Measurements from ENCODE around the gene MGAT2. TPM values are rescaled to one million over a fixed set of nuclear protein-coding genes. Genes with fewer than 3 reads are reported as not detected.

MGAT2 gene
- total and polyA plus RNA-seq, 3 donors from 2014 or later, result 58.3 to 89.1 (median 88.8) TPM

GRCh38 chr14:49594347-49595091 is 26.1 kb upstream of the MGAT2 start:
- Histone ChIP-seq H3K4me3 (no peak overlapping the region), H3K36me3 (ENCODE audit: low read depth, missing control alignments) (no peaks in the 10 kb centered on the region), H3K4me1 (no peaks in the 10 kb centered on the region), H3K27ac (no peak overlapping the region), H3K9me3 (no peaks in the 10 kb centered on the region), H3K27me3 (no peaks in the 10 kb centered on the region)
- no peak for DNase-seq
- TF ChIP-seq CTCF (IDR thresholded peaks at IDR 0.05), result no peak
- no peak for TF ChIP-seq POLR2A (IDR thresholded peaks at IDR 0.05)
- WGBS, 2 donors, result 32 to 40% methylated on average over 4 of the region's 4 CpGs
- intact Hi-C loops (cut with DNase I; ENCODE audit: low total_unique reads), result no loop called here

- H3K36me3 ChIP-seq (ENCODE audit: low read depth, missing control alignments), result no peaks in the 10 kb centered on the region
- no peak for DNase-seq
- H3K27ac ChIP-seq, result peak overlapping the region; percentile 94 to 95
- no peaks in the 10 kb centered on the region for H3K27me3 ChIP-seq
- no peaks in the 10 kb centered on the region for H3K9me3 ChIP-seq
- WGBS, 2 donors, result 0% methylated on average over 14 to 15 of the region's 15 CpGs
- no peaks in the 10 kb centered on the region for H3K4me1 ChIP-seq
- TF ChIP-seq CTCF (IDR thresholded peaks at IDR 0.05), result no peak
- no peak for TF ChIP-seq POLR2A (IDR thresholded peaks at IDR 0.05)
- intact Hi-C loops (cut with DNase I; ENCODE audit: low total_unique reads), result no loop called here
- peak overlapping the region; percentile 70 to 88 for H3K4me3 ChIP-seq
These were observed 22.5 kb upstream of the MGAT2 start for GRCh38 chr14:49598189-49598484.

GRCh38 chr14:49598485-49599300 is 21.9 kb upstream of the MGAT2 start, which contains the start of gene LRR1:
Gene LRR1 (plus strand): TSS chr14:49598940. CDS start chr14:49599021, 81 bp downstream.
- peak within 1 kb of the TSS; percentile 70 to 88 for H3K4me3 ChIP-seq
- H3K27ac ChIP-seq, result peak within 1 kb of the TSS; percentile 94 to 95
- H3K4me1 ChIP-seq, result no peaks in the 10 kb centered on the region
- TF ChIP-seq CTCF (IDR thresholded peaks at IDR 0.05) (no peak), POLR2A (IDR thresholded peaks at IDR 0.05) (no peak)
- no peaks in the 10 kb centered on the region for H3K36me3 ChIP-seq (ENCODE audit: low read depth, missing control alignments)
- peak; percentile 91 for DNase-seq
- intact Hi-C loops (cut with DNase I; ENCODE audit: low total_unique reads), result no loop called here
- no peaks in the 10 kb centered on the region for H3K9me3 ChIP-seq
- WGBS, 2 donors, result 0 to 1% methylated on average over 46 to 74 of the region's 77 CpGs
- no peaks in the 10 kb centered on the region for H3K27me3 ChIP-seq

- Histone ChIP-seq H3K27ac (no peak overlapping the region), H3K9me3 (no peaks in the 10 kb centered on the region), H3K4me1 (no peaks in the 10 kb centered on the region), H3K27me3 (no peaks in the 10 kb centered on the region), H3K4me3 (no peak overlapping the region), H3K36me3 (ENCODE audit: low read depth, missing control alignments) (no peaks in the 10 kb centered on the region)
- WGBS, 2 donors, result 92 to 94% methylated on average over 6 of the region's 6 CpGs
- no peak for DNase-seq
- intact Hi-C loops (cut with DNase I; ENCODE audit: low total_unique reads), result no loop called here
- TF ChIP-seq POLR2A (IDR thresholded peaks at IDR 0.05) (no peak), CTCF (IDR thresholded peaks at IDR 0.05) (no peak)
These were observed 13.0 kb upstream of the MGAT2 start for GRCh38 chr14:49607583-49607982.

Measured in testis (tissue), 3 donors.